Measurements from ENCODE around the gene TPCN2. TPM values are rescaled to one million over a fixed set of nuclear protein-coding genes. Genes with fewer than 3 reads are reported as not detected.

TPCN2 gene
- total RNA-seq, 3 donors from 2014 or later = 5.8 to 8.4 (median 7.1) TPM

GRCh38 chr11:69104212-69104855 lies 55.6 kb downstream of the TPCN2 start:
- no peak for DNase-seq
- H3K4me1 Mint-ChIP-seq (ENCODE audit: low read depth) = peaks cover 4% of the 10 kb centered on the region
- peaks cover 3% of the 10 kb centered on the region for H3K27me3 Mint-ChIP-seq (ENCODE audit: low read depth)
- H3K9me3 Mint-ChIP-seq = no peaks in the 10 kb centered on the region
- H3K36me3 Mint-ChIP-seq (ENCODE audit: insufficient read depth) = peaks cover 2% of the 10 kb centered on the region
- H3K4me3 Mint-ChIP-seq = no peak overlapping the region
- no peak for ATAC-seq

- Mint-ChIP-seq H3K4me3 (no peak overlapping the region), H3K4me1 (ENCODE audit: low read depth) (peaks cover 4% of the 10 kb centered on the region), H3K27me3 (ENCODE audit: low read depth) (peaks cover 3% of the 10 kb centered on the region), H3K36me3 (ENCODE audit: insufficient read depth) (peaks cover 2% of the 10 kb centered on the region), H3K9me3 (peaks cover 2% of the 10 kb centered on the region)
- DNase-seq = no peak
- no peak for ATAC-seq
Measured at GRCh38 chr11:69104856-69105395, 56.2 kb downstream of the TPCN2 start.

GRCh38 chr11:69105461-69106030 lies 56.8 kb downstream of the TPCN2 start:
- no peak for ATAC-seq
- peaks cover 3% of the 10 kb centered on the region for H3K27me3 Mint-ChIP-seq (ENCODE audit: low read depth)
- H3K4me1 Mint-ChIP-seq (ENCODE audit: low read depth) = peaks cover 4% of the 10 kb centered on the region
- H3K4me3 Mint-ChIP-seq = no peak overlapping the region
- H3K9me3 Mint-ChIP-seq = peaks cover 7% of the 10 kb centered on the region
- no peak for DNase-seq
- H3K36me3 Mint-ChIP-seq (ENCODE audit: insufficient read depth) = peaks cover 4% of the 10 kb centered on the region

- ATAC-seq (no peak), DNase-seq (no peak)
- H3K4me3 Mint-ChIP-seq = no peak overlapping the region
- peaks cover 4% of the 10 kb centered on the region for H3K4me1 Mint-ChIP-seq (ENCODE audit: low read depth)
- H3K9me3 Mint-ChIP-seq = peaks cover 8% of the 10 kb centered on the region
- peaks cover 3% of the 10 kb centered on the region for H3K27me3 Mint-ChIP-seq (ENCODE audit: low read depth)
- peaks cover 4% of the 10 kb centered on the region for H3K36me3 Mint-ChIP-seq (ENCODE audit: insufficient read depth)
Measured at GRCh38 chr11:69106031-69106811, 57.5 kb downstream of the TPCN2 start.

- H3K4me3 Mint-ChIP-seq = no peak overlapping the region
- peaks cover 4% of the 10 kb centered on the region for H3K4me1 Mint-ChIP-seq (ENCODE audit: low read depth)
- DNase-seq (no peak), ATAC-seq (no peak)
- peaks cover 8% of the 10 kb centered on the region for H3K9me3 Mint-ChIP-seq
- peaks cover 4% of the 10 kb centered on the region for H3K36me3 Mint-ChIP-seq (ENCODE audit: insufficient read depth)
- H3K27me3 Mint-ChIP-seq (ENCODE audit: low read depth) = peaks cover 3% of the 10 kb centered on the region
Measured at GRCh38 chr11:69107413-69107812, 58.7 kb downstream of the TPCN2 start.

- Mint-ChIP-seq H3K36me3 (ENCODE audit: insufficient read depth) (peaks cover 4% of the 10 kb centered on the region), H3K4me3 (no peak overlapping the region), H3K4me1 (ENCODE audit: low read depth) (peaks cover 4% of the 10 kb centered on the region), H3K9me3 (peaks cover 8% of the 10 kb centered on the region), H3K27me3 (ENCODE audit: low read depth) (no peaks in the 10 kb centered on the region)
- DNase-seq = no peak
- no peak for ATAC-seq
Measured at GRCh38 chr11:69108030-69108429, 59.3 kb downstream of the TPCN2 start.

GRCh38 chr11:69108559-69108958 lies 59.8 kb downstream of the TPCN2 start:
- H3K9me3 Mint-ChIP-seq = peaks cover 8% of the 10 kb centered on the region
- no peak overlapping the region for H3K4me3 Mint-ChIP-seq
- H3K4me1 Mint-ChIP-seq (ENCODE audit: low read depth) = peaks cover 4% of the 10 kb centered on the region
- ATAC-seq (no peak), DNase-seq (no peak)
- H3K36me3 Mint-ChIP-seq (ENCODE audit: insufficient read depth) = peaks cover 4% of the 10 kb centered on the region
- H3K27me3 Mint-ChIP-seq (ENCODE audit: low read depth) = no peaks in the 10 kb centered on the region

GRCh38 chr11:69109101-69109500 lies 60.4 kb downstream of the TPCN2 start:
- Mint-ChIP-seq H3K4me1 (ENCODE audit: low read depth) (peaks cover 4% of the 10 kb centered on the region), H3K27me3 (ENCODE audit: low read depth) (no peaks in the 10 kb centered on the region), H3K9me3 (peaks cover 8% of the 10 kb centered on the region), H3K4me3 (no peak overlapping the region), H3K36me3 (ENCODE audit: insufficient read depth) (peaks cover 4% of the 10 kb centered on the region)
- DNase-seq (no peak), ATAC-seq (no peak)

- H3K27me3 Mint-ChIP-seq (ENCODE audit: low read depth) = no peaks in the 10 kb centered on the region
- peaks cover 4% of the 10 kb centered on the region for H3K4me1 Mint-ChIP-seq (ENCODE audit: low read depth)
- ATAC-seq (no peak), DNase-seq (no peak)
- peaks cover 8% of the 10 kb centered on the region for H3K9me3 Mint-ChIP-seq
- peaks cover 4% of the 10 kb centered on the region for H3K36me3 Mint-ChIP-seq (ENCODE audit: insufficient read depth)
- no peak overlapping the region for H3K4me3 Mint-ChIP-seq
Measured at GRCh38 chr11:69110451-69110850, 61.7 kb downstream of the TPCN2 start.

GRCh38 chr11:69111624-69112542 lies 63.2 kb downstream of the TPCN2 start:
- Mint-ChIP-seq H3K9me3 (peaks cover 8% of the 10 kb centered on the region), H3K4me1 (ENCODE audit: low read depth) (peaks cover 2% of the 10 kb centered on the region), H3K27me3 (ENCODE audit: low read depth) (no peaks in the 10 kb centered on the region), H3K36me3 (ENCODE audit: insufficient read depth) (peaks cover 4% of the 10 kb centered on the region), H3K4me3 (no peak overlapping the region)
- ATAC-seq (no peak), DNase-seq (no peak)

GRCh38 chr11:69113226-69113625 lies 64.5 kb downstream of the TPCN2 start:
- ATAC-seq (no peak), DNase-seq (no peak)
- H3K4me1 Mint-ChIP-seq (ENCODE audit: low read depth) = no peaks in the 10 kb centered on the region
- peaks cover 8% of the 10 kb centered on the region for H3K9me3 Mint-ChIP-seq
- no peak overlapping the region for H3K4me3 Mint-ChIP-seq
- H3K36me3 Mint-ChIP-seq (ENCODE audit: insufficient read depth) = peaks cover 4% of the 10 kb centered on the region
- H3K27me3 Mint-ChIP-seq (ENCODE audit: low read depth) = no peaks in the 10 kb centered on the region

GRCh38 chr11:69113646-69114340 lies 65.1 kb downstream of the TPCN2 start:
- DNase-seq = no peak
- H3K4me1 Mint-ChIP-seq (ENCODE audit: low read depth) = no peaks in the 10 kb centered on the region
- no peak for ATAC-seq
- H3K36me3 Mint-ChIP-seq (ENCODE audit: insufficient read depth) = peaks cover 2% of the 10 kb centered on the region
- no peaks in the 10 kb centered on the region for H3K27me3 Mint-ChIP-seq (ENCODE audit: low read depth)
- peaks cover 8% of the 10 kb centered on the region for H3K9me3 Mint-ChIP-seq
- no peak overlapping the region for H3K4me3 Mint-ChIP-seq

GRCh38 chr11:69114362-69114761 lies 65.6 kb downstream of the TPCN2 start:
- H3K9me3 Mint-ChIP-seq = peaks cover 8% of the 10 kb centered on the region
- H3K4me1 Mint-ChIP-seq (ENCODE audit: low read depth) = no peaks in the 10 kb centered on the region
- H3K27me3 Mint-ChIP-seq (ENCODE audit: low read depth) = no peaks in the 10 kb centered on the region
- H3K36me3 Mint-ChIP-seq (ENCODE audit: insufficient read depth) = peaks cover 2% of the 10 kb centered on the region
- ATAC-seq (no peak), DNase-seq (no peak)
- no peak overlapping the region for H3K4me3 Mint-ChIP-seq

All from activated T-cell treated with anti-CD3 and anti-CD28 coated beads, Interleukin-2, amount 50 U/mL, for 4 hours (primary cell).